GM23338 (cell line): ENCODE measurements around the gene DNAJB13. TPM values are rescaled to one million over a fixed set of nuclear protein-coding genes. Genes with fewer than 3 reads are reported as not detected.

Experiments used
- ATAC-seq: fragments of 200-7000 bp; cut with Tn5 transposase; 3 replicates; pipeline ENCODE4 v1.9.1; 2020
- DNase-seq: peaks from one replicate; pipeline ENCODE4 v3.0.0-alpha.2; 2015; ENCODE audit warnings: low spot score
- H2AFZ ChIP-seq: fragments of 200-600 bp; sonication (generic); 2 replicates; pipeline ENCODE4 v1.8.0; 2016; ENCODE audit warnings: antibody characterized with exemption, mild to moderate bottlenecking, moderate library complexity
- H3F3A ChIP-seq: fragments of 200-600 bp; sonication (generic); replicated peaks from 2 replicates; pipeline ENCODE4 v1.8.0; 2017; ENCODE audit warnings: antibody characterized with exemption, mixed run types, low read depth
- H3K27ac ChIP-seq: fragments of 200-600 bp; sonication (generic); 2 replicates; pipeline ENCODE4 v1.6.1; 2016; ENCODE audit warnings: low read depth
- H3K27me3 ChIP-seq: fragments of 200-600 bp; sonication (generic); 2 replicates; pipeline ENCODE4 v1.8.0; 2016; ENCODE audit warnings: mild to moderate bottlenecking, mixed run types, moderate library complexity; ENCODE audit not compliant: insufficient read depth
- H3K36me3 ChIP-seq: fragments of 200-600 bp; sonication (generic); 2 replicates; pipeline ENCODE4 v1.8.0; 2016; ENCODE audit warnings: mild to moderate bottlenecking; ENCODE audit not compliant: insufficient read depth
- H3K4me1 ChIP-seq: fragments of 200-600 bp; sonication (generic); 2 replicates; pipeline ENCODE4 v1.8.0; 2016; ENCODE audit warnings: mild to moderate bottlenecking, moderate library complexity; ENCODE audit not compliant: insufficient read depth
- H3K4me2 ChIP-seq: fragments of 200-600 bp; sonication (generic); 2 replicates; pipeline ENCODE4 v1.7.1; 2017; ENCODE audit warnings: mixed run types
- H3K4me3 ChIP-seq: fragments of 200-600 bp; sonication (generic); 2 replicates; pipeline ENCODE4 v1.6.1; 2016; ENCODE audit warnings: mixed run types
- H3K79me2 ChIP-seq: fragments of 200-600 bp; sonication (generic); replicated peaks from 2 replicates; pipeline ENCODE4 v1.8.0; 2017; ENCODE audit warnings: mild to moderate bottlenecking; ENCODE audit not compliant: insufficient read depth
- H3K9me2 ChIP-seq: fragments of 200-600 bp; sonication (generic); 2 replicates; pipeline ENCODE4 v1.8.0; 2017; ENCODE audit not compliant: insufficient read depth
- H4K20me1 ChIP-seq: fragments of 200-600 bp; sonication (generic); replicated peaks from 2 replicates; pipeline ENCODE4 v1.8.0; 2017; ENCODE audit warnings: mild to moderate bottlenecking; ENCODE audit not compliant: insufficient read depth
- H3K27ac Mint-ChIP-seq: 2 replicates; pipeline ENCODE4 v1.8.0; 2020; ENCODE audit warnings: inconsistent platforms, mild to moderate bottlenecking, moderate library complexity, mixed read lengths
- H3K27me3 Mint-ChIP-seq: 3 replicates; pipeline ENCODE4 v1.8.0; 2022; ENCODE audit warnings: low read depth, mild to moderate bottlenecking, moderate library complexity, mixed read lengths, inconsistent platforms; ENCODE audit not compliant: insufficient read depth, poor library complexity
- H3K36me3 Mint-ChIP-seq: 3 replicates; pipeline ENCODE4 v1.8.0; 2021; ENCODE audit warnings: low read depth, mild to moderate bottlenecking, inconsistent platforms, moderate library complexity, mixed read lengths
- H3K4me1 Mint-ChIP-seq: 3 replicates; pipeline ENCODE4 v1.8.0; 2020; ENCODE audit warnings: mild to moderate bottlenecking, inconsistent platforms, mixed read lengths
- H3K4me3 Mint-ChIP-seq: 3 replicates; pipeline ENCODE4 v1.8.0; 2021; ENCODE audit warnings: moderate library complexity, mild to moderate bottlenecking, inconsistent platforms, mixed read lengths
- H3K9me3 Mint-ChIP-seq: 3 replicates; pipeline ENCODE4 v1.8.0; 2020; ENCODE audit warnings: moderate library complexity, mild to moderate bottlenecking, inconsistent platforms, mixed read lengths
- CREB1 ChIP-seq: fragments of 250-450 bp; sonication (Bioruptor Pico); IDR thresholded peaks from 2 replicates; pipeline ENCODE4 v1.5.0; 2020; ENCODE audit warnings: low read depth, mild to moderate bottlenecking, moderate library complexity
- EZH2 ChIP-seq: fragments of 200-600 bp; sonication (generic); IDR thresholded peaks from one replicate; pipeline ENCODE4 v1.8.0; 2017; ENCODE audit warnings: antibody characterized with exemption, mild to moderate bottlenecking, low read depth; ENCODE audit not compliant: unreplicated experiment
- EZH2phosphoT487 ChIP-seq: fragments of 200-600 bp; sonication (generic); IDR thresholded peaks from one replicate; pipeline ENCODE4 v1.8.1; 2018; ENCODE audit warnings: antibody characterized with exemption; ENCODE audit not compliant: unreplicated experiment
- NANOG ChIP-seq: IDR thresholded peaks from 2 replicates; pipeline ENCODE4 v1.6.1; 2016; ENCODE audit warnings: antibody characterized with exemption, borderline replicate concordance
- POLR2AphosphoS5 ChIP-seq: IDR thresholded peaks from 2 replicates; pipeline ENCODE4 v1.6.1; 2016; ENCODE audit warnings: antibody characterized with exemption, low read depth
- ZNF331 ChIP-seq: fragments of 250-450 bp; sonication (Bioruptor Pico); IDR thresholded peaks from 2 replicates; pipeline ENCODE4 v1.5.0; 2020; ENCODE audit warnings: low read depth, mild to moderate bottlenecking, moderate library complexity
- polyA plus RNA-seq: library from polyadenylated mRNA; unstranded; fragments of >200 nt; fragmentation: Nextera tagmentation; extraction: Ambion mirVana; gene quantifications from 2 replicates; pipeline ENCODE4 v1.2.1, GENCODE V29; 2016
- total RNA-seq: library from RNA; depleted of rRNA; stranded (reverse); fragments of >200 nt; shearing (Covaris generic); gene quantifications from 2 replicates; pipeline ENCODE4 v1.2.3, GENCODE V29; 2014
- TF ChIP-seq, protein P1 (sequence below): fragments of 250-450 bp; sonication (Bioruptor Pico); IDR thresholded peaks from 2 replicates; pipeline ENCODE4 v1.5.0; 2020; ENCODE audit warnings: mild to moderate bottlenecking, moderate library complexity

DNAJB13 gene
- total and polyA plus RNA-seq, 2 experiments from 2014 or later: 0.14 to 0.32 TPM

- TF ChIP-seq, protein P1, sequence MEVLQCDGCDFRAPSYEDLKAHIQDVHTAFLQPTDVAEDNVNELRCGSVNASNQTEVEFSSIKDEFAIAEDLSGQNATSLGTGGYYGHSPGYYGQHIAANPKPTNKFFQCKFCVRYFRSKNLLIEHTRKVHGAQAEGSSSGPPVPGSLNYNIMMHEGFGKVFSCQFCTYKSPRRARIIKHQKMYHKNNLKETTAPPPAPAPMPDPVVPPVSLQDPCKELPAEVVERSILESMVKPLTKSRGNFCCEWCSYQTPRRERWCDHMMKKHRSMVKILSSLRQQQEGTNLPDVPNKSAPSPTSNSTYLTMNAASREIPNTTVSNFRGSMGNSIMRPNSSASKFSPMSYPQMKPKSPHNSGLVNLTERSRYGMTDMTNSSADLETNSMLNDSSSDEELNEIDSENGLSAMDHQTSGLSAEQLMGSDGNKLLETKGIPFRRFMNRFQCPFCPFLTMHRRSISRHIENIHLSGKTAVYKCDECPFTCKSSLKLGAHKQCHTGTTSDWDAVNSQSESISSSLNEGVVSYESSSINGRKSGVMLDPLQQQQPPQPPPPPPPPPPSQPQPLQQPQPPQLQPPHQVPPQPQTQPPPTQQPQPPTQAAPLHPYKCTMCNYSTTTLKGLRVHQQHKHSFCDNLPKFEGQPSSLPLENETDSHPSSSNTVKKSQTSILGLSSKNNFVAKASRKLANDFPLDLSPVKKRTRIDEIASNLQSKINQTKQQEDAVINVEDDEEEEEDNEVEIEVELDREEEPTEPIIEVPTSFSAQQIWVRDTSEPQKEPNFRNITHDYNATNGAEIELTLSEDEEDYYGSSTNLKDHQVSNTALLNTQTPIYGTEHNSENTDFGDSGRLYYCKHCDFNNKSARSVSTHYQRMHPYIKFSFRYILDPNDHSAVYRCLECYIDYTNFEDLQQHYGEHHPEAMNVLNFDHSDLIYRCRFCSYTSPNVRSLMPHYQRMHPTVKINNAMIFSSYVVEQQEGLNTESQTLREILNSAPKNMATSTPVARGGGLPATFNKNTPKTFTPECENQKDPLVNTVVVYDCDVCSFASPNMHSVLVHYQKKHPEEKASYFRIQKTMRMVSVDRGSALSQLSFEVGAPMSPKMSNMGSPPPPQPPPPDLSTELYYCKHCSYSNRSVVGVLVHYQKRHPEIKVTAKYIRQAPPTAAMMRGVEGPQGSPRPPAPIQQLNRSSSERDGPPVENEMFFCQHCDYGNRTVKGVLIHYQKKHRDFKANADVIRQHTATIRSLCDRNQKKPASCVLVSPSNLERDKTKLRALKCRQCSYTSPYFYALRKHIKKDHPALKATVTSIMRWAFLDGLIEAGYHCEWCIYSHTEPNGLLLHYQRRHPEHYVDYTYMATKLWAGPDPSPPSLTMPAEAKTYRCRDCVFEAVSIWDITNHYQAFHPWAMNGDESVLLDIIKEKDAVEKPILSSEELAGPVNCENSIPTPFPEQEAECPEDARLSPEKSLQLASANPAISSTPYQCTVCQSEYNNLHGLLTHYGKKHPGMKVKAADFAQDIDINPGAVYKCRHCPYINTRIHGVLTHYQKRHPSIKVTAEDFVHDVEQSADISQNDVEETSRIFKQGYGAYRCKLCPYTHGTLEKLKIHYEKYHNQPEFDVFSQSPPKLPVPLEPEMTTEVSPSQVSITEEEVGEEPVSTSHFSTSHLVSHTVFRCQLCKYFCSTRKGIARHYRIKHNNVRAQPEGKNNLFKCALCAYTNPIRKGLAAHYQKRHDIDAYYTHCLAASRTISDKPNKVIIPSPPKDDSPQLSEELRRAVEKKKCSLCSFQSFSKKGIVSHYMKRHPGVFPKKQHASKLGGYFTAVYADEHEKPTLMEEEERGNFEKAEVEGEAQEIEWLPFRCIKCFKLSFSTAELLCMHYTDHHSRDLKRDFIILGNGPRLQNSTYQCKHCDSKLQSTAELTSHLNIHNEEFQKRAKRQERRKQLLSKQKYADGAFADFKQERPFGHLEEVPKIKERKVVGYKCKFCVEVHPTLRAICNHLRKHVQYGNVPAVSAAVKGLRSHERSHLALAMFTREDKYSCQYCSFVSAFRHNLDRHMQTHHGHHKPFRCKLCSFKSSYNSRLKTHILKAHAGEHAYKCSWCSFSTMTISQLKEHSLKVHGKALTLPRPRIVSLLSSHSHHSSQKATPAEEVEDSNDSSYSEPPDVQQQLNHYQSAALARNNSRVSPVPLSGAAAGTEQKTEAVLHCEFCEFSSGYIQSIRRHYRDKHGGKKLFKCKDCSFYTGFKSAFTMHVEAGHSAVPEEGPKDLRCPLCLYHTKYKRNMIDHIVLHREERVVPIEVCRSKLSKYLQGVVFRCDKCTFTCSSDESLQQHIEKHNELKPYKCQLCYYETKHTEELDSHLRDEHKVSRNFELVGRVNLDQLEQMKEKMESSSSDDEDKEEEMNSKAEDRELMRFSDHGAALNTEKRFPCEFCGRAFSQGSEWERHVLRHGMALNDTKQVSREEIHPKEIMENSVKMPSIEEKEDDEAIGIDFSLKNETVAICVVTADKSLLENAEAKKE (CRISPR knock-in tag): no peak
Measured at GRCh38 chr11:73946798-73947458, 3.9 kb upstream of the DNAJB13 start (continued).

GRCh38 chr11:73949246-73949645, 1.6 kb upstream of the DNAJB13 start:
- no peaks in the 10 kb centered on the region for H3K27me3 ChIP-seq
- no peak overlapping the region for H3K27ac ChIP-seq
- Mint-ChIP-seq H3K9me3 (peaks cover 7% of the 10 kb centered on the region; the same call in 2 of the 3 replicates), H3K27me3 (no peaks in the 10 kb centered on the region), H3K4me1 (no peaks in the 10 kb centered on the region; the same call in 2 of the 3 replicates), H3K27ac (no peak overlapping the region), H3K36me3 (no peaks in the 10 kb centered on the region), H3K4me3 (no peak overlapping the region)
- H3K4me2 ChIP-seq: no peak overlapping the region
- H2AFZ ChIP-seq: no peak overlapping the region
- no peak for ATAC-seq
- H3K4me1 ChIP-seq: peaks cover 3% of the 10 kb centered on the region; the same call in 1 of the 2 replicates
- no peaks in the 10 kb centered on the region for H3K36me3 ChIP-seq
- H3F3A ChIP-seq: no peaks in the 10 kb centered on the region
- H3K9me2 ChIP-seq: no peaks in the 10 kb centered on the region
- no peak overlapping the region for H3K4me3 ChIP-seq
- DNase-seq: no peak
- no peaks in the 10 kb centered on the region for H3K79me2 ChIP-seq
- H4K20me1 ChIP-seq: no peaks in the 10 kb centered on the region
- TF ChIP-seq NANOG (no peak), EZH2phosphoT487 (no peak), EZH2 (no peak), CREB1 (CRISPR knock-in tag) (no peak), POLR2AphosphoS5 (no peak), ZNF331 (CRISPR knock-in tag) (no peak)
- TF ChIP-seq, protein P1 (CRISPR knock-in tag): no peak
